ENCODE data around the gene NHERF2.

- no peak for TF ChIP-seq CTCF (IDR thresholded peaks at IDR 0.05; ENCODE audit: insufficient read depth, low read length, poor library complexity, severe bottlenecking)
- no peak for TF ChIP-seq EZH2phosphoT487 (conservative IDR thresholded peaks at IDR 0.05; ENCODE audit: low read length)
Measured at GRCh38 chr16:1982013-1982433, 44.7 kb upstream of the NHERF2 start.
